Suprapubic skin (tissue), 3 donors: ENCODE data around the gene SIAH2.

Experiments used
- CTCF ChIP-seq, 2 donors: fragments of 200-600 bp in 1 of 2; fragments of 450-650 bp in 1 of 2; sonication (generic) in 1 of 2; IDR thresholded peaks; one replicate each; pipeline ENCODE4 v1.5.1; 2016 to 2019; ENCODE audit warnings: antibody characterized with exemption in 2 of 2, mild to moderate bottlenecking in 1 of 2, moderate library complexity in 1 of 2
- EP300 ChIP-seq: sonication (generic); formaldehyde crosslinking; IDR thresholded peaks from one replicate; pipeline ENCODE4 v1.6.1; 2017; ENCODE audit warnings: antibody characterized with exemption
- POLR2A ChIP-seq, 2 donors: fragments of 450-650 bp; IDR thresholded peaks; one replicate each; pipeline ENCODE4 v1.6.1; 2017; ENCODE audit warnings: antibody characterized with exemption in 2 of 2, mild to moderate bottlenecking in 2 of 2, moderate library complexity in 2 of 2

- TF ChIP-seq CTCF (IDR thresholded peaks at IDR 0.05) (no peak), POLR2A (IDR thresholded peaks at IDR 0.05) (no peak), EP300 (no peak)
These were observed 5.6 kb downstream of the SIAH2 start for GRCh38 chr3:150757364-150757763.
